GM21737 (cell line): ENCODE measurements around the gene TSPAN3.

Experiments
- ATAC-seq: cut with Tn5 transposase; IDR thresholded peaks from one replicate; pipeline ENCODE4 v1.9.1; 2021; ENCODE audit warnings: mild to moderate bottlenecking, moderate library complexity; ENCODE audit not compliant: unreplicated experiment

Gene TSPAN3

DNA sequence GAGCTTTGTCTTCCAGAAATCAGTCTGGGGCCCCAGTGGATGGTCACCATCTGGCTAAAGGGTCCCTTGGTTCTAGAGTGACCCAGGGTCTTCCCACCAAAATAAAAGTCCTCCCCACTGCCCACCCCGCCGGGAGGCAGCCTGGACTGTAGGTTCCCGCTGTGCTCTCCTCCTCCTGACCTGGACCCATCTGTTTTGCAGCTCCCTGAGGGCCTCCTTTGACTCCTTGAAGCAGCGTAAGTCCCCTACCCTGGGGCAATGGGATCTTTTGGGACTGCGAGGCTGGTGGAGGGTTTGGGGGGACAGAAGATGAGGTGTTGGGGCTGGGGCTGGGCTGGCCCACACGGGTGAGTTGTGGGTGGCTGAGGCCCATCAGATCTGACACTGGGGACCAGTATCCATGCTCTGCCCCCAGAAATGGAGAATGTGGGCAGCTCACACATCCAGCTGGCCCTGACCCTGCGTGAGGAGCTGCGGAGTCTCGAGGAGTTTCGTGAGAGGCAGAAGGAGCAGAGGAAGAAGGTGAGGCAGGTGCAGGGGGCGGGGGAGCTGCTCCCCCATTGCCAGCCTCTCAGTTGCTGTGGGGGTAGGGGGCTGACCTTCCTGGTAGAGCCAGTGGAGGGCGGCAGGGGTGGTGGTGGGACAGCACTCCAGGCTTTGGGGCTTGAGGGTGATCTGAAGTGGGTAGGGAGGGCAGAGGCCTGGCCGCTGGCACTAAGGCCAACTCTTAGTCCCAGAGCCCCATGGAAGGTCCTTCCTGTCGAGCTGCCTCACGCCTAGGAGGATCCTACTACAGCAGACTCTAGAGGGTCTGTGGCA lies 45.6 kb downstream of the TSPAN3 start:
- no peak for ATAC-seq

- no peak for ATAC-seq
Observed at GRCh38 chr15:77024273-77025082, 46.4 kb downstream of the TSPAN3 start.

DNA sequence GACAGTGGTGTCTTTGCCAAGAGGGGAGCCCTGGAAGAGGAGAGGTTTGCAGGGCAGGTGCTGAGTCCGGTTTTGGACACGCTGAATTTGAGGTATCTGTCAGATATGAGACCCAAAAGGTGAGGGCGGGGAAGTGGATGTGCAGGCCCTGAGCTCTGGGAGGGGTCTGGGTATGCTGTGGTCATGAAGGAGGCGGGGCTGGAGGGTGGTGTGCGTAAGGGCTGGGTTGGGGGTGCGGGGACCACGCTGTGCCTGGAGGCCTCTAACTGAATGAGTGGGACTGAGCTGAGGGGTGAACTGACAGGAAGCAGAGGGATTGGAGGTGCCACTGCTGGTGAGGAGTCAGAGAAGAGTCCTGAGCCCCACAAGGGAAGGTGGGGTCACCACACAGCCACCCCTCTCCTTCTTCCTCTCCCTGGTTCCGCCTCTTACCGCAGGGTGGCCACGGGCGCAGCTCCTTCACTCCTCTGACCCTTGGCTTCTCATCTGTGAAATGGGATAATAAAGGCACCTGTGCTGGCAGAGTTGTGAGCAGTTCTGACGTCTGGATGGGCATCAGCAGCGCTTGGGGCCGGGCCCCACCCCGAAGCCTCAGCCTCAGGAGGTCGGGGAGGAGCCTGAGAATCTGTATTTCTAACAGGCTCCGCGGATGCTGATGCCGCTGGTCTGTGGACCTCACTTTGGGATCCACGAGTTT lies 47.2 kb downstream of the TSPAN3 start:
- no peak for ATAC-seq

DNA sequence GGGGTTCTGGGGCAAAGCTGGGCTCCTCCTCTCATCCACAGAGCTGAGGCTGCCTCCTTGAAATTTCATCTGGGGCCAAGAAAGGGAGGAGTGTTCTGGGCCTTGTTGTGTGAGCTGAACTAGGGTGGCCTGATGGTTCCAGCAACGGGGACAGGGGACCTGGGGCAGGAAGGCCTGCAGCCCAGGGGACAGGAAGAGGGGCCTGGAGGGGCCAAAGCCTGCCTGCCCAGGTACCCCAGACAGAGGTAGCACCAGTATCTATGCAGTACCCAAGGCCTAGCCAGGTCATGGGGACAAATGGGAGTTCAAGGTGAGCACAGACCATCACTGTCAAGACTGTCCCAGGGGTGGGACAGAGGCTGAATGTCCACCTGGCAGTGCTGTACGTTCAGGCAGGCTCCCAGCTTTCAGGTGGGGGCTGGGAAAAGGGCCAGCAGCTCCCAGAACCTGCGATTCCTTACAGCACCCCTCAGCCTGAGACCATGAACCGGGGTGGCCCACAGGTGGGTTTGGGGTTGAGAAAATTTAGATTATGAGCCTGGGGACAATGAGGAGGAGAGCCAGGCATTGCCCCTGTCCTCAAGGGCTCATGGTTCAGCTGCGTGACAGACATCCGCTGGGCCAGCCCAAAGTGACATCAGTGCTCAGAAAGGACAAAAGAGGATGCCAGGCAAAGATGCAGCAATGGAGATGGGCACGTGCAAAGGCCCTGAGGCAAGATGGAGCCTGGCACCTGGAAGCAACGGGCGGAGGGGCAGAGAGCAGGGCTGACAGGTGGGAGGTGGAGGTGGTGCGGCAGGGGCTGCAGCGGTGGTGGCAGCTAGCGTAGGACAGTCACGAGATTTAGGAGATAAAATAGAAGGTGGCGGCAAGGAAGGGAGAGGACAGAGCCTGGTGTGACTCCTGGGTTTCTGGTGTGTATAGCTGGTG lies 48.0 kb downstream of the TSPAN3 start:
- no peak for ATAC-seq

DNA sequence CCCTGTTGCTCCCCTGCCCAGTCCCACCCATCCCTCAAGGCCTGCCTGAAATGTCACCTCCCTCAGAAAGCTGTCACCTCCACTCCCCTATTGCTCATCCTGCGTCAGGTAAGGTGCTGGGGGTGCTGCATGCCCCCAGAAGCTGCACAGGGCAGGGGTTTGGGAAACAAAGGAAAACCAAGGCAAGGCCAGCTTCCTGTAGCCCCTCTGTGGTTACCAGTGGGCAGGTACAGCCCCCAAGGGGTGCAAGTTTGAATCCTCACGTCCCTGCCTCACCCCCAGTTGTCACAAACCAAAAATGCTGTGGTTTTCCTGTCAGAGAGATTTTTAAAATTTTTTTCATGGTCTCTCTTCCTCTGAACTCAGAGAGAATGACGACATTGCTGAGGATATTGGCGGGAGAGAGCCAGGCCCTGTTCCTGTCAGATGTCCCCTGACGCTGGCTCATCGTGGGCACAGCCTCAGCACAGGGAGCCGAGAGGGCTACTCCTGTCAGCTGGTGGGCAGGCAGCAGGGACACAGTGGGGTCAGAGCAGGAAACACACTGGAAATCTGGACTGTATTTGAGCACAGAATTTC lies 49.0 kb downstream of the TSPAN3 start:
- ATAC-seq, result no peak

GRCh38 chr15:77021088-77021481 lies 49.8 kb downstream of the TSPAN3 start:
- no peak for ATAC-seq

- ATAC-seq, result no peak
Observed at GRCh38 chr15:77020348-77021087, 50.4 kb downstream of the TSPAN3 start.

DNA sequence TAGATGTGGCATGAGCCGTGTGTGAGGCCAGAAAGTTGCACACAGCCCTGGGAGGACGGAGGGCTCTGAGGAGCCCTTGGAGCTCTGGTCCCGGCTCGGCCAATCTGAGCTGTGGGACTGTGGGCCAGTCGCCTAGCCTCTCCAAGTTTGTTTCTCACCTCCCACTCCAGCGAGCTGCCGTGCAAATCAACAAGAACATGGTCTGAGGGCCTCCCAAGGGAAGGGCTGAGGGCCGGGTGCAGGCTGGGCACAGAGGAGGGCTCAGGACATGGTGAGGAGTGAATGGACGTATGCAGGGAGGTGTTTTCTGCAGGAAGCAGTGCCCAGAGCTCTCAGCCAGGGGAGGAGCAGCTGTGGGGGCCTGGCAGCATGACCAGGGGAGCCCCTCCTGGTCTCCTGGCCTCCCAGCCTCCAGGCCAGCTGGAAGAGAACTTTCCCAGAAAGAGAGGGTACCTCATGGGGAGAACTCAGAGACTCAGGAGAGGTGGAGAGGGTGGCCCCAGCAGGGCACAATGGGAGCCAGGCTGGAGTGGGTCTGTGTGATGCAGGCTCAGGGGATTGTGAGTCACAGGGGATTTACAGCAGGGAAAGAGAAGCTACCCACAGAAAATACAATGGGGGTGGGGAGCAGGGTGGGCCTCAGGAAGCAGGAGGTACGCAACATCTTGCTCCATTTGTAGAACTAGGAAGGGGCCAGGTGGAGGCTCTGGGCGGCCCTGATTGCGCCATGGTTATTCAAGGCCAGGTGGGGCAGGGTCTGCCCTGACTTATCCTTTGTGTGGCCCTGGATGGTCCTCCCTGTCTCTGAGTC lies 51.2 kb downstream of the TSPAN3 start:
- ATAC-seq, result no peak

GRCh38 chr15:77018796-77019505 lies 52.0 kb downstream of the TSPAN3 start:
- no peak for ATAC-seq

GRCh38 chr15:77017761-77018720 lies 52.9 kb downstream of the TSPAN3 start:
- no peak for ATAC-seq

GRCh38 chr15:77017091-77017660 lies 53.7 kb downstream of the TSPAN3 start:
- ATAC-seq, result no peak

DNA sequence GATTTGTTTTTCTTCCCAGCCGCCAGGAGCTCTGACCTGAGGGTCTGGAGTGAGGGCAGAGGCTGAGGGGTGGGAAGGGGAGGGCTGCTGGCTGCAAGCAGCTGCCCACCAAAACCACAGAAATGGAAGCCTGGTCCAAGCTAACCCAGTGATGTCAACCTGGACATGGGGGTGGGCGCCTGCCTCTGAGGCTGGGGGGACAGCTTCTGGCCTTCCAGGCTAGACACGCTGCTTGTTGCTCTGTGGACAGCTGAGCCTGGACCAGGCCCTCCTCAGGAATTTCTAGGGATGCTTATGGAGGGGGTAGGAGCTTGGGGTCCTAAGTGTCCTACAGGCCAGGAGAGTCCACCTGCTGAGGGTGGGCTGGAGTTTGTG lies 54.6 kb downstream of the TSPAN3 start:
- no peak for ATAC-seq

GRCh38 chr15:77015646-77016320 lies 55.1 kb downstream of the TSPAN3 start:
- no peak for ATAC-seq

GRCh38 chr15:77014132-77015081 lies 56.5 kb downstream of the TSPAN3 start:
- peak; percentile 37 for ATAC-seq

- ATAC-seq, result peak; percentile 34
Observed at GRCh38 chr15:77013776-77014131, 57.2 kb downstream of the TSPAN3 start.
